D721Med (cell line): ENCODE data around the gene ATR.

Experiments used
- DNase-seq: peaks from one replicate; pipeline ENCODE4 v3.0.0; 2011; ENCODE audit warnings: low spot score; ENCODE audit not compliant: insufficient read length
- FAIRE-seq: peaks from 2 replicates; lab custom pipeline; 2011; peaks lifted over from hg19 to GRCh38; lab: Jason Lieb, UNC
- CTCF ChIP-seq: IDR thresholded peaks from 2 replicates; pipeline ENCODE4 v1.5.1; 2012; ENCODE audit warnings: mild to moderate bottlenecking, control low read depth; ENCODE audit not compliant: insufficient read depth; ENCODE audit errors: missing control alignments

ATR gene

GRCh38 chr3:142618917-142619461 is 40.5 kb upstream of the ATR start:
- FAIRE-seq (no peak), DNase-seq (no peak)
- no peak for TF ChIP-seq CTCF

DNA sequence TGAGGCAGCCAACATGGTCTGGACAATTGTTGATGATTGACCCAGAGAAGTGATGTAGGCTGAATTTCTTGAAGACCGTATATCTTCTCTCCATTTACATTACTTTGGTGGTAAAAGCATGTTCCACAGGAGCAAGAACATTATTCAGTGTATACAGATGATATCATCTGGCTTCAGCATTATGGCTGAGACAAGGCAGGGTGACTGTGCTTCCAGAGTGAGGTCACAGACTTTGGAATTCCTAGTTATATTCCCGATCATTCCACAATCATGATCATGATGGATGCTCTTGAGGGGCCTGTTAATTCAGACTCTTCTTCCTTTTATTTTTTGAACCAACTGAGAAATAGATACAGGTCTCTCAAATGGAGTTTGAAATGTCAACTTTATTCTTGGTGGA is 36.6 kb upstream of the ATR start:
- DNase-seq (no peak), FAIRE-seq (no peak)
- TF ChIP-seq CTCF = no peak

- DNase-seq = no peak
- FAIRE-seq = no peak
- TF ChIP-seq CTCF = no peak
These were observed 35.6 kb upstream of the ATR start for GRCh38 chr3:142614059-142614626.

DNA sequence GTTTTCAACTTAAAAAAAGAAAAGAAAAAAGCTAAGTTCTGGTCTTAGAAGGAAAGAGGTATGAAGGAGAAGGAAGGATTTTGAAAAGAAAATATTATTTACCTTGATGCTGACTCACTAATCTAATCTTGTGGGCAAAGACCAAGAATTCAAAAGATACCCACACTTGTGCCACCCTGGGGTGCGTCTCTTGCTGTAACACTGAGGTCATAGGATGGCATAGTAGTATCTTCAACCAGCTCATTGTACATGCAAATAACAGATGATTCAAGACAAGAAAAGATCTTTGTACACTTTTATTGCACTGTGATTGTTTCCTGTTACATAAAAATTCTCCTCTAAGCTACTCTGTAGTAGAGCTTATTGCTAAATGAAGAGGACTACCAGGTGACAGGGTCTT is 35.0 kb upstream of the ATR start:
- DNase-seq = no peak
- no peak for FAIRE-seq
- TF ChIP-seq CTCF = no peak

DNA sequence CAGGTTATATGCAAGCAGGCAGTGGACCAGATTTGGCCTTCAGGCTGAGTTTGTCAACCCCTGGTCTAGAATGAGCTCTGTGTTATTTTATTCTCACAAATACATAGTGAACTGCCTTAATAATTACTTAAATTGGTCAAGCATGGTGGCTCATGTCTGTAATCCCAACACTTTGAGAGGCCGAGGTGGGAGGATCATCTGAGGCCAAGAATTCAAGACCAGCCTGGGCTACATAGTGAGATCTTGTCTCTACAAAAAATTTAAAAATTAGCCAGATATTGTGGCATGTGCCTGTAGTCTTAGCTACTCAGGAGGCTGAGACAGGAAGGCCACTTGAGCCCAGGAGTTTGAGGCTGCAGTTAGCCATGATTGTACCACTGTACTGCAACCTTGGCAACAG is 32.7 kb upstream of the ATR start:
- no peak for TF ChIP-seq CTCF
- DNase-seq (no peak), FAIRE-seq (no peak)

DNA sequence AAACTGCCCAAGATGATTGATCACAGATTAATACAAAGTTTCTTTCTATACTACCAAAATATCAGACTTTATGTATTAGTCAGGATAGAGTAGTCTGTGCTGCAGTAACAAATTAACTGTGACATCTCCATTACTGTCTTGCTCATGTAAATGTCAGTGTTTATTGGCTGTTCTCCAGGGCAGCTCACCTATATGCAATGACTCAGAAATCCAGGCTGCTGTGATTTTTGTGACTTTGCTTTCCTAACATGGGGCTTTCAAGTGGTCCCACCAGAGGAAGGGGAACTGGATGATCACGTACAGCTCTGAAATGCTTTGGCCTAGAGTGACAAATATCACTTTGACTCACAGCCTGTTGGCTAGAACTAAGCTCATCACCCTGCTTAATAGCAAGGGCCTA is 30.6 kb upstream of the ATR start:
- DNase-seq (no peak), FAIRE-seq (no peak)
- no peak for TF ChIP-seq CTCF

DNA sequence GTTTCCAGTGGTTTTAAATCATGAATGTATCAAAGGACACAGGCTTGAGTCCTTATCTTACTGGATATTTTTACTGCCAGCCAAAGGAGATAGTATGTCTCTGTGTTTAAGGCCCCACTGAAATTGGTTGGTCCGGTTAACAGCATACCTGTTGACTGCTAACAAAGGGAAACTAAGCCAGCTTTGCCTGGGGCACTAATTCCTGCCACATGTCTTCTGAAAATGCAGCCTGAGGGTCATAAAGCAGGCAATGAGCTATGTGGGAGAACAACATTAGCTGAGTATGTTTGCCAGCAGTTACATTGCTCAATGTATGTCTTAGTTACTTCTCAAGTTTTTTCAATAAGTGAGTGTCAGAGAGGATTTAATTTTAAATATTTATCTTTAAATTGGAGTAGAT is 30.1 kb upstream of the ATR start:
- DNase-seq (no peak), FAIRE-seq (no peak)
- TF ChIP-seq CTCF = no peak
